H1 (cell line): ENCODE measurements around the gene CDT1. TPM values are rescaled to one million over a fixed set of nuclear protein-coding genes. Genes with fewer than 3 reads are reported as not detected.

Source experiments
- CBX8 ChIP-seq: fragments of 300-800, 300-1000 bp; sonication (generic); IDR thresholded peaks from 2 replicates; pipeline ENCODE4 v1.7.1; 2016; ENCODE audit warnings: low read depth, low read length, borderline replicate concordance
- CEBPB ChIP-seq: IDR thresholded peaks from 2 replicates; pipeline ENCODE4 v1.6.1; 2012; ENCODE audit warnings: low read depth, low read length
- CHD1 ChIP-seq: IDR thresholded peaks from 2 replicates; pipeline ENCODE4 v1.6.1; 2012; ENCODE audit warnings: low read depth, low read length, improper control_type of control experiment
- GABPA ChIP-seq: IDR thresholded peaks from 2 replicates; pipeline ENCODE4 v1.6.1; 2011; ENCODE audit warnings: mild to moderate bottlenecking, low read length, moderate library complexity, borderline replicate concordance; ENCODE audit not compliant: insufficient read depth
- HDAC6 ChIP-seq: IDR thresholded peaks from one replicate; pipeline ENCODE4 v1.7.1; 2012; ENCODE audit warnings: low read depth, mild to moderate bottlenecking, inconsistent platforms, low read length, moderate library complexity
- RAD21 ChIP-seq, 2 experiments: IDR thresholded peaks in 1 of 2; conservative IDR thresholded peaks in 1 of 2; 2 replicates each; pipeline ENCODE4 v1.6.1; 2011; ENCODE audit warnings: low read depth in 2 of 2, low read length in 2 of 2, improper control_type of control experiment in 1 of 2, inconsistent platforms in 1 of 2, mild to moderate bottlenecking in 1 of 2, moderate library complexity in 1 of 2
- SIN3A ChIP-seq, 2 experiments: IDR thresholded peaks in 1 of 2; conservative IDR thresholded peaks in 1 of 2; 2 replicates each; pipeline ENCODE4 v1.6.1; 2011 to 2012; ENCODE audit warnings: low read length in 2 of 2, improper control_type of control experiment in 1 of 2, low read depth in 1 of 2, mild to moderate bottlenecking in 1 of 2
- SP4 ChIP-seq: IDR thresholded peaks from 2 replicates; pipeline ENCODE4 v1.6.1; 2012; ENCODE audit warnings: low read length, inconsistent platforms
- TEAD4 ChIP-seq: IDR thresholded peaks from 2 replicates; pipeline ENCODE4 v1.6.1; 2012; ENCODE audit warnings: low read depth, low read length, inconsistent platforms, mixed read lengths
- polyA plus RNA-seq, 7 experiments: library from polyadenylated mRNA; depleted of rRNA in 3 of 7; stranded (reverse) in 5 of 7; unstranded in 2 of 7; fragments of >200 nt in 5 of 7; fragments of 200-250 nt in 2 of 7; gene quantifications; 1 replicate in 5 of 7; 2 replicates in 1 of 7; 4 replicates in 1 of 7; pipeline versions ENCODE4 v1.2.1 to v1.2.3, GENCODE V29; 2011 to 2013; ENCODE audit warnings: missing spikeins in 2 of 7, mixed read lengths in 2 of 7
- total RNA-seq: library from RNA; stranded (reverse); fragmentation: NEBNext Ultra II Directional; extraction: Animal tissue kit (Norgen Biotek cat#: 25700); gene quantifications from 2 replicates; pipeline ENCODE4 v1.2.1, GENCODE V29; 2021
- TF ChIP-seq, protein P1 (sequence below): fragments of 300-600 bp; sonication (generic); IDR thresholded peaks from 2 replicates; pipeline ENCODE4 v1.7.1; 2012; ENCODE audit warnings: low read length, moderate library complexity, mild to moderate bottlenecking, inconsistent platforms; ENCODE audit not compliant: insufficient replicate concordance

CDT1 gene
- total and polyA plus RNA-seq, 2 of the 8 experiments (the other 6 are each of a cell fraction or from before 2014, with no cell fraction given) = 76.7 to 95.4 TPM

DNA sequence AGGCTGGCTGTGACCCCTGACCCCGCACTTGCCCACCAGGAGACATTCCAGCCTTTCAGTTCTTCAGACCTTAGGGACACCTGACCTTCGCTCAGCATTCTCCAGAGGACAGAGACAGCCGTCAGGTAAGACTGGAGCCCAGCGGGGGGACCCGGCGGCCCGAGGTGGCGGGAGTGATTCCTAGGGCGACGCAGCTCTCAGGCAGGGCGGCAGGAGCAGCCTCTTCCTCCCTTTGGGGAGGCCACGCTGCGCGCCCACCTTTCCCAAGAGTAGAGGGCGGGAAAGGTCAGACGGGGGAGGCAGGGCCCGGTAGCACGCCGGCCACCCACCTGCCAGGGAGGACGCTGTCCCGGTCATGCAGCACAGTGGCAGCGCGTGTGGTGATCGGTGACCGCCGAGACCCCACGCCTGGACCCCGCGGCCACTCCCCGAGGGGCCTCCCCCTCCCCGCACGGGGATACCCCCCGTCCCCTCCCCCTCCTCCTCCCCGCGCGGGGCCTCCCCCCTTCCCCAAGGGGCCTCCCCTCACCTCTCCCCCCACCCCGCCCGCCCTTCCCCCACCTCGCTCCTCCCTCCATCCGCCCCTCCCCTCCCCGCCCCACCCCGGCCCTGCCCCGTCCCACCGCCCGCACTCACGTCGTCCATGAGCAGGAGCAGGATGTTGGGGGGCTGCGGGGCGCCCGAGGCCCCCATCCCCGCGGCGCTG lies 52.7 kb downstream of the CDT1 start (continued):
- TF ChIP-seq, protein P1, sequence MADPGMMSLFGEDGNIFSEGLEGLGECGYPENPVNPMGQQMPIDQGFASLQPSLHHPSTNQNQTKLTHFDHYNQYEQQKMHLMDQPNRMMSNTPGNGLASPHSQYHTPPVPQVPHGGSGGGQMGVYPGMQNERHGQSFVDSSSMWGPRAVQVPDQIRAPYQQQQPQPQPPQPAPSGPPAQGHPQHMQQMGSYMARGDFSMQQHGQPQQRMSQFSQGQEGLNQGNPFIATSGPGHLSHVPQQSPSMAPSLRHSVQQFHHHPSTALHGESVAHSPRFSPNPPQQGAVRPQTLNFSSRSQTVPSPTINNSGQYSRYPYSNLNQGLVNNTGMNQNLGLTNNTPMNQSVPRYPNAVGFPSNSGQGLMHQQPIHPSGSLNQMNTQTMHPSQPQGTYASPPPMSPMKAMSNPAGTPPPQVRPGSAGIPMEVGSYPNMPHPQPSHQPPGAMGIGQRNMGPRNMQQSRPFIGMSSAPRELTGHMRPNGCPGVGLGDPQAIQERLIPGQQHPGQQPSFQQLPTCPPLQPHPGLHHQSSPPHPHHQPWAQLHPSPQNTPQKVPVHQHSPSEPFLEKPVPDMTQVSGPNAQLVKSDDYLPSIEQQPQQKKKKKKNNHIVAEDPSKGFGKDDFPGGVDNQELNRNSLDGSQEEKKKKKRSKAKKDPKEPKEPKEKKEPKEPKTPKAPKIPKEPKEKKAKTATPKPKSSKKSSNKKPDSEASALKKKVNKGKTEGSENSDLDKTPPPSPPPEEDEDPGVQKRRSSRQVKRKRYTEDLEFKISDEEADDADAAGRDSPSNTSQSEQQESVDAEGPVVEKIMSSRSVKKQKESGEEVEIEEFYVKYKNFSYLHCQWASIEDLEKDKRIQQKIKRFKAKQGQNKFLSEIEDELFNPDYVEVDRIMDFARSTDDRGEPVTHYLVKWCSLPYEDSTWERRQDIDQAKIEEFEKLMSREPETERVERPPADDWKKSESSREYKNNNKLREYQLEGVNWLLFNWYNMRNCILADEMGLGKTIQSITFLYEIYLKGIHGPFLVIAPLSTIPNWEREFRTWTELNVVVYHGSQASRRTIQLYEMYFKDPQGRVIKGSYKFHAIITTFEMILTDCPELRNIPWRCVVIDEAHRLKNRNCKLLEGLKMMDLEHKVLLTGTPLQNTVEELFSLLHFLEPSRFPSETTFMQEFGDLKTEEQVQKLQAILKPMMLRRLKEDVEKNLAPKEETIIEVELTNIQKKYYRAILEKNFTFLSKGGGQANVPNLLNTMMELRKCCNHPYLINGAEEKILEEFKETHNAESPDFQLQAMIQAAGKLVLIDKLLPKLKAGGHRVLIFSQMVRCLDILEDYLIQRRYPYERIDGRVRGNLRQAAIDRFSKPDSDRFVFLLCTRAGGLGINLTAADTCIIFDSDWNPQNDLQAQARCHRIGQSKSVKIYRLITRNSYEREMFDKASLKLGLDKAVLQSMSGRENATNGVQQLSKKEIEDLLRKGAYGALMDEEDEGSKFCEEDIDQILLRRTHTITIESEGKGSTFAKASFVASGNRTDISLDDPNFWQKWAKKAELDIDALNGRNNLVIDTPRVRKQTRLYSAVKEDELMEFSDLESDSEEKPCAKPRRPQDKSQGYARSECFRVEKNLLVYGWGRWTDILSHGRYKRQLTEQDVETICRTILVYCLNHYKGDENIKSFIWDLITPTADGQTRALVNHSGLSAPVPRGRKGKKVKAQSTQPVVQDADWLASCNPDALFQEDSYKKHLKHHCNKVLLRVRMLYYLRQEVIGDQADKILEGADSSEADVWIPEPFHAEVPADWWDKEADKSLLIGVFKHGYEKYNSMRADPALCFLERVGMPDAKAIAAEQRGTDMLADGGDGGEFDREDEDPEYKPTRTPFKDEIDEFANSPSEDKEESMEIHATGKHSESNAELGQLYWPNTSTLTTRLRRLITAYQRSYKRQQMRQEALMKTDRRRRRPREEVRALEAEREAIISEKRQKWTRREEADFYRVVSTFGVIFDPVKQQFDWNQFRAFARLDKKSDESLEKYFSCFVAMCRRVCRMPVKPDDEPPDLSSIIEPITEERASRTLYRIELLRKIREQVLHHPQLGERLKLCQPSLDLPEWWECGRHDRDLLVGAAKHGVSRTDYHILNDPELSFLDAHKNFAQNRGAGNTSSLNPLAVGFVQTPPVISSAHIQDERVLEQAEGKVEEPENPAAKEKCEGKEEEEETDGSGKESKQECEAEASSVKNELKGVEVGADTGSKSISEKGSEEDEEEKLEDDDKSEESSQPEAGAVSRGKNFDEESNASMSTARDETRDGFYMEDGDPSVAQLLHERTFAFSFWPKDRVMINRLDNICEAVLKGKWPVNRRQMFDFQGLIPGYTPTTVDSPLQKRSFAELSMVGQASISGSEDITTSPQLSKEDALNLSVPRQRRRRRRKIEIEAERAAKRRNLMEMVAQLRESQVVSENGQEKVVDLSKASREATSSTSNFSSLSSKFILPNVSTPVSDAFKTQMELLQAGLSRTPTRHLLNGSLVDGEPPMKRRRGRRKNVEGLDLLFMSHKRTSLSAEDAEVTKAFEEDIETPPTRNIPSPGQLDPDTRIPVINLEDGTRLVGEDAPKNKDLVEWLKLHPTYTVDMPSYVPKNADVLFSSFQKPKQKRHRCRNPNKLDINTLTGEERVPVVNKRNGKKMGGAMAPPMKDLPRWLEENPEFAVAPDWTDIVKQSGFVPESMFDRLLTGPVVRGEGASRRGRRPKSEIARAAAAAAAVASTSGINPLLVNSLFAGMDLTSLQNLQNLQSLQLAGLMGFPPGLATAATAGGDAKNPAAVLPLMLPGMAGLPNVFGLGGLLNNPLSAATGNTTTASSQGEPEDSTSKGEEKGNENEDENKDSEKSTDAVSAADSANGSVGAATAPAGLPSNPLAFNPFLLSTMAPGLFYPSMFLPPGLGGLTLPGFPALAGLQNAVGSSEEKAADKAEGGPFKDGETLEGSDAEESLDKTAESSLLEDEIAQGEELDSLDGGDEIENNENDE = no peak
- TF ChIP-seq RAD21 (IDR thresholded peaks at IDR 0.05 in 1 of 2, conservative IDR thresholded peaks at IDR 0.05 in 1 of 2; ENCODE audit: low read depth in 2 of 2, low read length in 2 of 2) = no peak
- no peak for TF ChIP-seq HDAC6
- TF ChIP-seq SIN3A (conservative IDR thresholded peaks at IDR 0.05 in 1 of 2, IDR thresholded peaks at IDR 0.05 in 1 of 2; ENCODE audit: low read depth in 1 of 2, low read length in 2 of 2) = peak in 1 of 2 experiments; percentile 49; a peak in 1 of 4 replicates
- no peak for TF ChIP-seq CHD1
- no peak for TF ChIP-seq CBX8
- TF ChIP-seq SP4 = no peak
- TF ChIP-seq TEAD4 = peak; percentile 86
- TF ChIP-seq CEBPB = no peak
- no peak for TF ChIP-seq GABPA
